Activated CD8-positive, alpha-beta memory T cell treated with anti-CD3 and anti-CD28 coated beads, Interleukin-2, amount 50 U/mL, for 48 hours (primary cell): Measurements from ENCODE around the gene SNRPE.
"Not testable (repeated sequence)": the region's sequence is repeated elsewhere in the genome, so short reads cannot be mapped to it uniquely, and the experiment has no call there.

Experiments
- DNase-seq: peaks from one replicate; pipeline ENCODE4 v3.0.0-alpha.2; 2020

The SNRPE gene

DNA sequence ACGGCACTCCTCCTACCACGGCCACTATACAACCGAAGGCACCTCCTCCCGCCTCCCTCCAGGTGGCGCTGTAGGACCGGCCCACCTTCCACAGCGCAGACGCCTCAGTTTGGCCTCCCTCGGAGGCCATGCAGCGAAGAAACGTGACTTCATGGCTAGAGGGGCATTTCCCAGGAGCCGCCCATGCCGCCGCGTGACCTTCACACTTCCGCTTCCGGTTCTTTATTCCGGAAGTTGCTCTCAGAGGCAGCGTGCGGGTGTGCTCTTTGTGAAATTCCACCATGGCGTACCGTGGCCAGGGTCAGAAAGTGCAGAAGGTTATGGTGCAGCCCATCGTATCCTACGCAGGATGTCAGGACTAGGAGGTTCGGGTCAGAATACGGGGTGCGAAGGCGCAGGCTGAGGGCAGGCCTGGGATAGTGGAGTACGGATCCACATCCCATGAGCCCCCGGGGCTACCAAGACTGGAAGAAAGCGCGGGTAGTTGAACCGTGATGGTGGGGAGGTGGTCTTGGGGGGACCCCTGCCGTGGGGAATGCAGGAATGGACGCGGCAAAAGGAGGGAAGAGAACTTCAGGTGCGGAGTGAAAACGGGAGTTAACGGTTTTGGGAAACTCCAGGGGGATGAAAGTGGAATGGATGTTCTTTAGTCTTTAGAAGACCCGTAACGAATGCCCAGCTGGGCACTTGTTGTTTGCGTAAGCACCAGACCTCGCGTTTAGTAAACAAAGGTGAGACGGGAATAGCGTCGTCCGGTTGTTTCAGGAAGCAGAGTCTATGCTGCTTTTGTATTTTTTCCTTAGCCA lies at the start of gene SNRPE:
SNRPE (plus strand) TSS at position 221 of the 806 bp plus-strand sequence; CDS start at position 282, 61 bp downstream.
- DNase-seq, result peak; percentile 97

DNA sequence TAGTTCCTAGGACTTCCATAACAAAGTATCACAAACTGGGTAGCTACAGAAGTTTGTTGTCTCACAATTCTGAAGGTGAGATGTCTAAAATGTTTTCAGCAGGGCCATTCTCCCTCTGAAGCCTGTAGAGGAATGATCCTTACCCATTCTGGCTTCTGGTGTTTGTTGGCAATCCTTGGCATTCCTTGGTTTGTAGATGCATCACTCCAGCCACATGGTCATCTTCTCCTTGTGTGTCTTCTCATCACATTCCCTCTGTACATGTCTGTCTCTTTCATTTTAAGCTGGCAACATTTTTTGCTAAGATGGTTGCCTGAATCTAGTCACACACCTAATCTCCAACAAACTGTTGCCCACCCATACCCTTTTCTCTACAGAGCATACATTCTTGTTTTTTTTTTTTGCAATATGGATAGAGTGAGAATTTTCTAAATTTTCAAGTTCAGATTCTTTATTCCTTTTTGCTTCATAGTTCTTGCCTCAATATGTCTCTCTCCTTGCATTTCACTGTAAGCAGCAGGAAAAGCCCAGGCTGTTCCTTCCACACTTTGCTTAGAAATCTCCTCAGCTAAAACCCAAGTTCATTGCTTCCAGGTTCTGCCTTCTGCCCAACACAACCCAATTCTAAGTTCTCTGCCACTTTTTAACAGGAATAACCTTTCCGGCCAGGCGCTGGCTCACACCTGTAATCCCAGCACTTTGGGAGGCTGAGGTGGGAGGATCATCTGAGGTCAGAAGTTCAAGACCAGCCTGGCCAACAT lies 47.6 kb upstream of the SNRPE start:
- no peak for DNase-seq

DNA sequence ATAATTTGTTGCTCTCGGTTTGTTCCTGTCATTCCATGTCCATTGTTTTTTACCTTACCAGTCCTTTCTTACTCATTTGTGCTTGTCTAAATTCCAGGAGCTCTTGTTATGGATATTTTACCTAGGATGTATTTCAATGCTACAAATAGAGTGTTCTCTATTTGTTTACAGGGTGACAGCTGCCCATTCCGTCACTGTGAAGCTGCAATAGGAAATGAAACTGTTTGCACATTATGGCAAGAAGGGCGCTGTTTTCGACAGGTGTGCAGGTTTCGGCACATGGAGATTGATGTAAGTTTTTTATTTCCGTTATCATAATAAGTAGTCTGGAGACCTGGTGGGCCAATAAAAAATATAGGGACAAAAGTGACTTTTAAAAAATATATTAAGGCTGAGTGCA lies 43.0 kb upstream of the SNRPE start:
- no peak for DNase-seq

DNA sequence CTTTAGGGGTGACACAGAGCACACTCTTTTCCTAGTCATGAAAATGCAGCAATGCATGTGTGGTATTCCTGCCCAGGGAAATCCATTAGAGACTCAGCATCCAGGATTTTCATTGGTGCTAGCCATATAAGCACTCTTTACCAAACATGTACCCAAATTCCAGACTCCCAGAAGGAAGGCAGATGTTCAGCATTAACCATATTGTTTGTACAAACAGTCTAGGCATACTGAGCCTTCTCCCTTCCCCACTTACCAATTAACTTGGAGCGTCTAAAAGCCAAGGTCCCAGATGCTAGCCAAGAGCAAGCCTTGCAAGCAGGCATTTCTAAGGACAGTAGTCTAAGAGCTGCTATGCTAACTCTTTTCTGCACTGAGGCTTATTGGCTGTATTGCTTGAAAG lies 38.1 kb upstream of the SNRPE start:
- no peak for DNase-seq

DNA sequence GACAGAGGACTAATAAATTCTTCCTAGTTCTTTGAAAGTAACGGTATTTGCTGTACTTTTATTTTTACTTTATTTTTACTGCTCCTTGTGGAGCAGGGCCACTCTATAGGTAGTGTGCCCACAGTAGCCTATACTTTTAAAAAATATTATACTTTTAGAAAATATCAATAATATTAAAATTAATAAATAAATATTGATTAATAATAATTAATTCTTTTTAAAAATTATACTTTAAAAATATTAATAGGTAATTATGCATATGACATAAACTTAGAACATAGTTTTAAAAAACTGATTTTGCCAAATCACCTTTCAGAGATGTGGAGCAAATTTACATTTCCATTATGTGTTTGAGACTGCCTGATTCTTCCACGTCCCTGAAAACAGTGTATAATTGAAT lies 35.2 kb upstream of the SNRPE start:
- DNase-seq, result no peak

DNA sequence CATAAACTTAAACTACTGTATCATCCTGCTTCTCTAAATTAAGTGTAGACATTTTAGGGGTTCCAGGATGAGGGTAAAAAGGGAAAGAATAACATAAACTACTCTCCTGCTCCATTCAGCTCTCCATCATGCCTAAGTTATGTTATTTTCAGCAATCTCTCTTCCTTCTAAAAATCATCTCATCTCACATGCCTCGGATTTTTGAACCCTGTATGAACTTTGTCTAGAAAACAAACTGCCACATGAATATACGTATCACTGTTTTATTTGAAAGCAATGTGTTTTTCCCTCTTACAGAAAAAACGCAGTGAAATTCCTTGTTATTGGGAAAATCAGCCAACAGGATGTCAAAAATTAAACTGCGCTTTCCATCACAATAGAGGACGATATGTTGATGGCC lies 33.4 kb upstream of the SNRPE start:
- no peak for DNase-seq

DNA sequence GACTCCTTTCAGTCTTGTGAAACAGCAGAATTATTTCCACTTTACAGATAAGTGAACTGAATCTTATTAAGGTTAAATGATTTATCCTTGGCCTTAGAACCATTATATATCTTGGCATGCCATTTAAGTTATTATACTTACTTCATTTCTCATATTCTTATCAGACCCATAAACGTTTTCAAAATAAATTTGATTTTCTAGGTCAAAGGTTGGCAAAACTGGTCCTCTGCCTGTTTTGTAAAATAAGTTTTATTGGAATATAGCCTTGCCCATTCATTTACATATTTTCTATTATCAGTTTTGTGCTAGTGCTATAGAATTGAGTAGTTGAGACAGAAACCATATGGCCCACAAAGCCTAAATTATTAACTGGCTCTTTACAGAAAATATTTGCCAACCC lies 32.9 kb upstream of the SNRPE start:
- no peak for DNase-seq

DNA sequence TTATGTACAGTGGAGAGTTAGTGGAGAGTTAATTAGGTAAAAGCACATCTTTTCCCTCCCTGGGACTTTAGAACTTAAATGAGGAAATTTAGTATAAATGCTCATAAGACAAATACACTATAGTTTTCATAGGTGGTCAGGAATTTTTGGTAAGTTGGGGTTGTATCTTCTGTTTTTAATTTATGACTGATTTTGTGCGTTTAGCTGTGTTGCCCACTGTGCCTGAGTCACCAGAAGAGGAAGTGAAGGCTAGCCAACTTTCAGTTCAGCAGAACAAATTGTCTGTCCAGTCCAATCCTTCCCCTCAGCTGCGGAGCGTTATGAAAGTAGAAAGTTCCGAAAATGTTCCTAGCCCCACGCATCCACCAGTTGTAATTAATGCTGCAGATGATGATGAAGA lies 32.2 kb upstream of the SNRPE start:
- not testable (repeated sequence) for DNase-seq

DNA sequence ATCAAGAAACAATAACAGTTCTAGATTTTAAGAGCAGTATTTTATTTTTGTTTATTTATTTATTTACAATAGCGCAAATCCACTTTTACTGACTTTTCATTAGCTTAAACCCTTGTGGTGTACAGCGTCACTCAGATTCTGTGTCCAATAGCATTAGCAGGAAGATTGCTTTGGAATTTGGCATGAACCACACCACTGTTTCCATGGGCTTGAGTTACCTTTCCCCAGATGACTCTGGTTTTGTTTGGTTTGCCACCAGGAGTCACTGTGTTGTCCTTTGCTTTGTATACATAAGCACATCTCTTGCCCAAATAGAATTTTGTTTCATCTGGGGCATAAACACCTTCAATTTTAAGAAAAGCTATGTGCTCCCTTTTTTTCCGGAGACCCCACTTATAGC lies 25.9 kb upstream of the SNRPE start:
- DNase-seq, result no peak

DNA sequence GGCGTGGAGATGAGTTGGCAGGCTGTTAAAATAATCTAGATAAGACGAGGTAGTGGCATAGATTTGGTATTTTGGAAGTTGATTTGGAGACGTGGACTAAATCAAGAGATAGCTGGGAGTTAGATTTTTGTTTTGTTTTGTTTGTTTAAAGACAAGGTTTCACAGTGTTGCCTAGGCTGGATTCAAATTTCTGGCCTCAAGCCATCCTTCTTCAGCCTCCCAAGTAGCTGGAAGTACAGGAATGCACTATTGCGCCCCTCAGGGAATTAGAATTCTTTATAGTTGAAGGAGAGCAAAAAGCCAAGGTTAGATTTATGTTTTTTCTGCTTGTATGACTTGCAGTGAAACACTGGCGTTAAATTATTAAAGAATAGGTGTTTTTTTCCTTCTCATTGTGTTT lies 22.3 kb upstream of the SNRPE start:
- DNase-seq, result no peak

DNA sequence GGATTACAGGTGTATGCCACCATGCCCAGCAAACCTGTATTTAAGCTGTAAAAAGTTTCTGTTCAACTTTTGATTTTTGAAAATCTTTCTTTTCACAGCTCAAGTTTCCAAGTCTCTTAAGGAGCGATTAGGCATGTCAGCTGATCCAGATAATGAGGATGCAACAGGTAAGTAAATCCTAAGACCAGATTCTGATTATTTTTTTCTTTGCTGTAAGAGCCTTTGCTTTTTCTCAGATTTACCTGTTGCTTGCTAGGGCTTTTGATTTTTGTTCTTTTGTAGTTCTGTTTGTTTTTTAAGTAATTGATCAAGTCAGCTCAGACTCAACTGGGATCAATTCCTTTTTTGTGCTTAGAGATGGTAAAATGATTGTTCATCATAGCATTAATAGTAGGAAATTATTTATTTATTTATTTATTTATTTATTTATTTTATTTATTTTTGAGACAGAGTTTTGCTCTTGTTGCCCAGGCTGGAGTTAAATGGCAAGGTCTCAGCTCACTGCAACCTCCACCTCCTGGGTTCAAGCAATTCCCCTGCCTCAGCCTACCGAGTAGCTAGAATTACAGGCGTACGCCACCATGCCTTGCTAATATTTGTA lies 21.1 kb upstream of the SNRPE start:
- DNase-seq, result no peak

DNA sequence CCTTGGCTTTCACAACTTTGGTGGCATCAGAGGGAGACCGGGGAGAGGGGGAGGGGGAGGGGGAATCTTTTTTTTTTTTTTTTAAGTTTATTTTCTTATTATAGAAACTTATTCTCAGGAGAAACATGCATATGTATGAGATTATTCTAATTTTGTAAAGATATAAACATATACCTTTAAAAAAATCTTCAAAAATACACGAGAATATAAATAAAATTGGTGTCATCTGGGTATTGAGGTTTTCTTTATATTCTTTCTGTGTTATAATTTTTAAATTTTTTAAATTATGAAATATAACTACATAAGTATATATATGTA lies 18.9 kb upstream of the SNRPE start:
- no peak for DNase-seq

DNA sequence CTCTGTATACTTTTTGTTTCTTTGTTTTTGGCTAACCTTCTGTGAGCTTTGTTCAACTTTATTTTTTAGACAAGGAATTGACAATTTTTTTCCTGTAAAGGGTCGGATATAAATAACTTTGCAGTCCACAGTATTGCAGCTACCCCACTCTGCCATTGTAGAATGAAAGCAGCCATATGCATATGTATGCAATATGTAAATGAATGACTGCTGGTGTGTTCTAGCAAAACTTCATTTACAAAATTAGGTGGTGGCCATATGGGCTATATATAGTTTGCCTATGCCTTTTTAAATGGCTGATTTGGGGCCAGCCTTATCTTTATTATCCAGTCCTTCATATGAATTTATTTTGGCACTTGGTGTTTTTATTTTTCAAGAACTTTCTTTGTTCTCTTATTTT lies 18.0 kb upstream of the SNRPE start:
- no peak for DNase-seq

DNA sequence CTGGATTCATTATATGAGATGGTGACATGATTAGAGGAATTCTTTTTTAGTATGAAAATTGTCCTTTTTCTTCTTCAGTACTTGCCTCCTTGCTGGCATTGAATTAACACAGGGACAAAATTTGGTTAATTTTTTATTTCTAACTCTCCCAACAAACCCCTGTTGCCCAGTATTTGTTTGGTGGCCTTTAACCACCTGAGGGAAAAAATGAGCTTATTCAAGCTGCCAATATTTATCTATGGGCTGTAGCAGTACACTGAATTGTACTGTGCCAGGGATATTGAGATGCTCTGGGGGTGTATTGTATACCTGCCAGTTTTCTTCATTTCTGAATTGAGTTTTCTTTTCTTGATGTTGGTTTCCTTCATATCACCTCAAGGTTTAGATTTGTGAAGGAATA lies 8.3 kb upstream of the SNRPE start:
- DNase-seq, result not testable (repeated sequence)

DNA sequence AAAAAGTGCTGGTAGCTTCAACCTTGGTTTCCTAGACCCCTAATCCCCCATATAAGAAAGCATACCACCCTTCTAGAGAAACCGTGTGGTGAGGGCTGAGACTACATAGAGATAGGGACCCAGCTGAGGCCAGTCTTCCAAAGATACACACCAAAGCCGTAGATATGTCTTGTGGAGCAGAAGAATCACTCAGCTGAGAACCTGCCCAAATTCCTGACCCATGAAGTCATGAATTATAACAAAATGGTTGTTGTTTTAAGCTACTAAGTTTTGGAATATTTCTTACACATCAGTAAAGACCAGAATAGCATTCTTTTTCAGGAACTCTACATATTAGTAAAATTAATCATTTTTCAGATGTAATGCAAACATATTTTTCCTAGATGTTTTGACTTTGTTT lies 3.3 kb upstream of the SNRPE start:
- no peak for DNase-seq

DNA sequence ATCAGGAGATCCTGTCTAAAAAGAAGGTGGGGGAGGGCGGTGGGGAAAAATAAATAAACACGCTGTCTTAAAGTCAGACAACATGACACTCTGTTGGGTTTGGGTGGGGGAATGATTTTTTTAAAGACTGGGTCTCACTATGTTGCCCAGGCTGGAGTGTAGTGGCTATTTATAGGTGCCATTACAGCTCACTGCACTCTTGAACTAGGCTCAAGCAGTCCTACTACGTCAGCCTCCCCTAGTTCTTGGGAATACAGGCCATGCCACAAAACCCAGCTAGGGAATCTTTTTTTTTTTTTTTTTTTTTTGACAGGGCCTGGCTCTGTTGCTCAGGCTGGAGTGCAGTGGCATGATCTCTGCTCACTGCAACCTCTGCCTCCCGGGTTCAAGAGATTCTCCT lies 2.4 kb upstream of the SNRPE start:
- DNase-seq, result no peak

DNA sequence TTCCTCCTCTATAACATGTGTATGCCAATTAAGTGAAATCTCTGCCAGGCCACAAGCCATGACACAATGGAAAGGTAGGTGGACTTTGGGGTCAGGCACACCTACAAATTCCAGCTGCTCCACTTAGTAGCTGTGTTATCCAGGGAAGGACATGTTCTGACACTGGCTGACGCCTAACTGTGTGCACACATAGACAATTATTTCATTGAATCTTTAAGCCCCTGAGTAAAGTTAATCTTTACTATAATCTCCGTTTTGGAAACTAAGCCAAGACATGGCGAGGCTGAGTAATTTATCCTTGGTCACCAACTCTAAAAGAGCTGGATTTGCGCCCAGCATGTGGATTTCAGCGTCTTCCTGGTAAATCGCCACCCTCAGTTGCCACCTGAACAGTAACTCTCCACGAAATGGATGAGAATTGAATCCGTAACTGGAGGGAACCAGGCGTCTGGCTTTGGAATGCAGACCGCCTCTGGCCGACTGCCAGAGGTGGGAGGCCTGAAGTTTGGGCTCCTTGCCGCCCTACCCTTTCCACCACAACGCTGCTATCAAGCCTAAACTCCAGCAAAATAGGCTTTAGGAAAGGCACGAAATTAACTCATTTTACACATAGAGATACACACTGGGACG lies 888 bp upstream of the SNRPE start:
- DNase-seq, result no peak

DNA sequence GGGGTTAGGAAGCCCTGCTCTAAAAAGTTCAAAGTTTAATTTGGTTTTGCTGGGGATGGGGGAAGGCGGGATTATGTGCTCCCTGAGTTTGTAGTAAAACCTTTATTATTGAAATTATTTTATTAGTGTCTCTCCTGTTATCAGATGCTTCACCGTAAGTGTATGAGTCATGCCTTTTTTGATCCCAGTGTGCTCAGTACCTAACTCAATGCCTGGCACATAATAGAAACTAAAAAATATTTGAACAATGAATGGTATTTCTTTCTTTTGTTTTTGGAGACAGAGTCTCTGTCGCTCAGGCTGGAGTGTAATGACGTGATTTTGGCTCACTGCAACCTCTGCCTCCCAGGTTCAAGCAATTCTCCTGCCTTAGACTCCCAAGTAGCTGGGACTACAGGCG lies 6.4 kb downstream of the SNRPE start:
- no peak for DNase-seq

DNA sequence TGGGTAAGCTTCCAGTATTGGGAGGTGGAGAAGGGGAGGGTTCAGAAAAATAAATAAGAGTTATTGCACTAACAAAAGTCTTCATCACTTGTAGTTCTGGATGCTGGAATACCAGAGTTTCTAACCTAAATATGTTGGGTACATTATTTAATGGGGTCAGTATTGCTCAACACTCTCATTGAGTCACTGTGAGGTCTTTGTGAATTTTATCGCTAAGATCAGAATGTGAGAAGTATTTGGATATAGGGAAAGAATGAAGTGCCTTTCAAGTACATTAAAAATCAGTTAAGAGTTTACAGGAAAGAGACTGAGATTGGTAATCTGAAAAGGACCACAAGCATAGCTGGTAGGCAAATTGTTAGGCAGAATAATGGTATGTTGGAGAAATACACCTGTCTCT lies 8.8 kb downstream of the SNRPE start:
- DNase-seq, result no peak

DNA sequence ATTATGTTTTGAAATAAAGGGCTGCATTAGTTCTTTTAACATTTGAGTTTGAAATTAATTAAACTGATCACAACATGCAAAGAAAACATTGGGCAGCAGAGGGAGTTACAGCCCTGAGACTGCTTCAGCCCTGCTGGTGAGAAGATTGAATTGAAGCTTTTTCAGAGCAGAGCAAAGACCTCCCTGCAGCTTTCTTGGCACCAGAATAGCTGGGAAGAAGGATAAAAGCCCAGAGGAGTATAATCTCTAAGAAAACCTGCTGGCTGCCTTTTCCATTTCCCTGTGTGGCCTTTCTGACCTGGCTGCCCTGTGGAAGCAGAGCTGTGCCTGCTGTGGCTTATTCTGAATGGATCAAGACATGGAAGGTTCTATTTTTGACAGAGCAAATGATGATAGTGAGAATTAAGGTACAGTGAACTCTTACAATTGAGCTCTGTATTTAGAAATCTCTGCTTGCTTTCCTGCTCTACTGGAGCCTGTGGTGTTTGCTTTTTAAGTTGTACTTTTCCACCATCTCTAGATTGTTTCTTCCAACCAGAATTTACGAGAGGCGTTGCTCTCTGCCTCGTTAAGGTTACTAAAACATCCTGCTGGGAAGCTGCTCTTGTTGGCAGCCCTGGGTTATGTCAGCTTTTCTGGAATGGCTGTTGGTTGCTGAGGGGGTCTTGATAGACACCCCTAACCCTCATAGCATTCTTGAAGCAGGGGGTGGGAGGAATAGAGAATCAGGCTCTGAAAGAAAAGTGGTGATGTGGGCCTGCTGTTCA lies 9.9 kb downstream of the SNRPE start:
- no peak for DNase-seq

DNA sequence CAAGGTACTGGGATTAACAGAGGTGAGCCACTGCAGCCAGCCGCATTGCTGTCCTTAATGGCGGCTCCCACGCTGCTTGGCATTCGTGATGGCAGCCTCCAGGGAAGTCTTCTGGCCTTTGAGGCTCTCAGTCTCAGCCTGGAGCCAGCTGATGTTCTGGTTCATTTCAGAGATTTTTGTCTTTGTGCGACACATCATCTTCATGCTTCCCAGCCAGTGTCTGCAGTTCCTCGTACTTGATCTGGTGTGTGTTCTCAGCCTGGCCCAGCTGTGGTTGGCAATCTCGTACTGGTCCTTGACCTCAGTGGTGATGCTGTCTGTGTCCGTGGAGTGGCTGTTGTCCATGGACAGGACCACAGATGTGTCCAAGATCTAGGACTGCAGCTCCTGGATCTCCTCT lies 11.7 kb downstream of the SNRPE start:
- DNase-seq, result no peak

DNA sequence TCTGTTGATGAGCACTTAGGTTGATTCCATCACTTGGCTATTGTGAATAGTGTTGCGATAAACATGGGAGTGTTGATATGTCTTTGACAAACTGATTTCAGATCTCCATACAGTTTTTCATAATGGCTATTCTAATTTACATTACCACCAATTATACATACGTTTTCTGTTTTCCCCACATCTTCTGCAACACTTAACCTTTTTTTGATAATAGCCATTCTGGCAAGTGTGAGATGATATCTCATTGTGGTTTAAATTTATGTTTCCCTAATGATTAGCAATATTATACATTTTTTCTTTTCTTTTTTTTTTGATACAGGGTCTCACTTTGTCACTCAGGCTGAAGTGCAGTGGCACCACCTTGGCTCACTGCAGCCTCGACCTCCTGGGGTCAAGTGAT lies 17.0 kb downstream of the SNRPE start:
- no peak for DNase-seq

DNA sequence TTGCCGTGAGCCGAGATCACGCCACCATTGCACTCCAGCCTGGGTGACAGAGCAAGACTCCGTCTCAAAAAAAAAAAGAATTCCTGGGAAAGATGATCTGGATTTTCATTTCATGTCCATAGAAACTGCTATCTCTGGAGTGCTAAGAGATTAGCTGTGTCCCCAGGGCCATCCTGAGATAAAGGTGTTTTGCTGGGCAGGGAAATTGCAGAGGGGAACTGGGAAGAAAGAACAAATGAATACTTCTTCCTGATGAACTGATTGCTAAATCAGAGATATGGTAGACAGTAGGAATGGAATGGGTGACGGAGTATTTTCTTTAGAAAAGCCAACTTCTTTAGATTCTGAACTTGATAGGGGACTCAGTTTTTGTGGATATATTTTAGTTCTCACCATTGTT lies 19.2 kb downstream of the SNRPE start:
- DNase-seq, result no peak
